ENCODE data around the gene NME7.

Gene NME7

GRCh38 chr1:169312084-169312954, 55.3 kb downstream of the NME7 start:
- no peak for TF ChIP-seq CTCF (IDR thresholded peaks at IDR 0.05; ENCODE audit: low read depth, low read length)
- no peak overlapping the region for H3K4me3 ChIP-seq (ENCODE audit: low read depth, low read length)

- H3K4me3 ChIP-seq (ENCODE audit: low read depth, low read length) = no peak overlapping the region
- no peak for TF ChIP-seq CTCF (IDR thresholded peaks at IDR 0.05; ENCODE audit: low read depth, low read length)
Observed at GRCh38 chr1:169309178-169310166, 58.1 kb downstream of the NME7 start.

DNA sequence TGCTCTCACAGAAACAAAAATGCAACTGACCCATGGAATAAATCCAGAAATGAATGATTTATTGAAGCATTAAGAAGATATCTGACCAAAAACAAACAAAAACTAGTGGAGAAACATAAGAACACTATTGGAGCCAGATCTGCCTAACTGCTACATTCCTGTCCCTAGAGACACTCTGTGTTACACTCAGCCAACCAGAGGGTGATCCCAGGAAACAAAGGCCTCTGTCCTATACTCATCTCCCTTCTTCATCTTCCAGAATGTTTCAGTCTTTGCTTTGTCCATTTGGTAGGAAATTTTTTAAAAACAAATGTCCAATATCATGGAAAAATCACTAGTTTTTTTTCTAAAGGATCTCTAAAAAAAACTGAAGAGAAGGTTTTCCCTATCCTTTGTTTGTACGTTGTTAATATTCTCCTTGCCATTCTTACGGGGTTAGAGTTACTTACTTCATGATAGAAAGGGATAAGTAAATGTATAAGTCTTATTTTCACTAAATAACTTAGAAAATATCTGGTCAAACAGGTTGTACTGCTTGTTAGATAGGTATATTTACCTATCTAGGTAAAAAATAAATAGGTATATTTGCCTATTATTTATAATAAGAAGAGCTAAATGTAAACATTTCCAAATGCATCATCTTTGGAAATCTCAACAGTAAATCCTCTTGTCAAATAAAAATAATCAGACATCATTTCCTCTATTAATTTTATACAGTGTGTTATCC, 59.1 kb downstream of the NME7 start:
- H3K4me3 ChIP-seq (ENCODE audit: low read depth, low read length) = no peak overlapping the region
- TF ChIP-seq CTCF (IDR thresholded peaks at IDR 0.05; ENCODE audit: low read depth, low read length) = no peak

DNA sequence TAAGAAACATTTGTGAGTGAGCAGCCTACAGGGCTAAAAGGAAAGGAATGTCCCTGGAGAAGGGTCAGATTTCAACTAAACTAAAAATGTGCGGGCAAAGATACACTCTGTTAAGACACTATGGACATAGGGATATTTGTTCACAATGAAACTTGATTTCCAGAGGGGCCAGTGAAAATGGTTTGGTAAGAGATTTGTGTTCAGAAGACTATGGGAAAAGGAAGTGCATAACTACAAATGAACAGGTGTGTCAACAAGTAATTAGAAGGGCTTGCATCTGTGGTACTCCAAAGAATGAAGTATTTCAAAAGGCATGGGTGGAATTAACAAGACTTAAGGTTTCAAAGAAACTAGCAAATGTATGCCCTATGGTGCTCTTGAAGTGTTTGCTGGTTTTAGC, 60.4 kb downstream of the NME7 start:
- no peak for TF ChIP-seq CTCF (IDR thresholded peaks at IDR 0.05; ENCODE audit: low read depth, low read length)

GRCh38 chr1:169305948-169306347, 61.6 kb downstream of the NME7 start:
- no peak for TF ChIP-seq CTCF (IDR thresholded peaks at IDR 0.05; ENCODE audit: low read depth, low read length)
- H3K4me3 ChIP-seq (ENCODE audit: low read depth, low read length) = no peak overlapping the region

More for the DNA sequence above, 60.4 kb downstream of the NME7 start:
- H3K4me3 ChIP-seq (ENCODE audit: low read depth, low read length) = no peak overlapping the region

DNA sequence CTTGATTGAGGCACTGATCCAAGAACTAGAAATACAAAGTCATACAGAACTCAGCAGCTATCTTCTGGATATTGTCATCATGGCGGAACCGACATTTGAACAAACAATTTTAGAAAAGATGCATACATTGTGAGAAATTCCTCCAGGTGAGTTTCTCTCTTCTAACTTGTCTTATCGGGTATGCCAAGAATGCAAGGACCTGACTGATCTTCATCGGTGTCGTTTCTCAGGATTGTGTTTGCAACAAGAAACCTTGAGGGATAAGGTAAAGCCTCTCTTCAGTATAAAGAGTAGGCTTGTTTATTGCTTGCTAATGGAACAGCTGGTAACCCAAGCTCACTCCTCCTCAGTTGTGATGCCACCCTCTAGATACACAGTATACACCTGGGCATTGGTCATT, 62.2 kb downstream of the NME7 start:
- no peak for TF ChIP-seq CTCF (IDR thresholded peaks at IDR 0.05; ENCODE audit: low read depth, low read length)

More for the DNA sequence above, 62.2 kb downstream of the NME7 start:
- H3K4me3 ChIP-seq (ENCODE audit: low read depth, low read length) = no peak overlapping the region
